ENCODE data around the gene SERPINA12. TPM values are rescaled to one million over a fixed set of nuclear protein-coding genes. Genes with fewer than 3 reads are reported as not detected.

The SERPINA12 gene
- total RNA-seq, 1 donor from 2014 or later = not detected

DNA sequence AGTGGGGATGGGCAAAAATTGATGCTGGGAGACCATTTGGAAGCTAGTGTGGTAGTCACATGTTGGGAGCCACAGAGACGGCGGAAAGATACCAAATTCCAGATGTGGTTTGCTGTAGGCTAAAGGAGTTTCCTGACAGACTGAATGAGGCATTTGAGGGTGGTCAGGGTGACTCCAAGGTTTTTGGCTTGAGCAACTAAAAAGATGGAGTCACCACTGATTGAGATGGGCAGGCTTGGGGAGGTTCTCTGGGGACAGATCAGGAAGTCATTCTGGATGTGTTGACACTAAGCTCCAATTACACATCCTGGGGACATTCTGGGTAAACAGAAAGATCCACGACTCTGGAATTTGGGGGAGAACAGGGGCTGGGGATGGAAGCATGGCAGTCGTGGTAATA is 17.8 kb downstream of the SERPINA12 start:
- CTCF ChIA-PET = no interaction called here

DNA sequence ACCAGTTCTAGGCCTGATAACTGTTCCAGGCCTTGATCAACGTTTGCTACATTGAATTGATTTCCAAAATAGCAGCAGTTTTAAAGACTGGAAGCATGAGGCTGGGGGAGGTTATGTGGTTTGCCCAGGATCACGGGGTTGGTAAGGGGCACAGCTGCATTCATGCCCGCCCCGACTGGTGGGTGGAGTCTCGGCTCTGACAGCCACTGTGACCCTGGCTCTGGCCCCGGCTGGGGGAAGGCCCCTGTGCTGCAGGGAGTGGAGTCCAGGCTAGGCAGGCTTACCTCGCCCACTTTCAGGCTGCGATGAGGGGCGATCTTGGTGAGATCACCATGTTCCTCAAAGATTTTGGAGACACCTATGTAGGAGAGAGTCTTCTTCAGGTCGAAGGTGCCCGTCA is 19.9 kb downstream of the SERPINA12 start:
- ATAC-seq (ENCODE audit: low read depth) (peak; percentile 18), DNase-seq (no peak)
- Mint-ChIP-seq H3K9me3 (no peaks in the 10 kb centered on the region), H3K27ac (no peak overlapping the region), H3K36me3 (ENCODE audit: low read depth) (no peaks in the 10 kb centered on the region), H3K4me1 (peaks cover 5% of the 10 kb centered on the region), H3K27me3 (peaks cover 11% of the 10 kb centered on the region), H3K4me3 (no peak overlapping the region)
- ChIA-PET CTCF (no interaction called here), POLR2A (no interaction called here)
- intact Hi-C loops (cut with micrococcal nuclease) = loop anchor here (10.0 kb wide), 1 partner anchor 135 kb away; no protein-coding TSS in a partner anchor
- TF ChIP-seq, protein P1, sequence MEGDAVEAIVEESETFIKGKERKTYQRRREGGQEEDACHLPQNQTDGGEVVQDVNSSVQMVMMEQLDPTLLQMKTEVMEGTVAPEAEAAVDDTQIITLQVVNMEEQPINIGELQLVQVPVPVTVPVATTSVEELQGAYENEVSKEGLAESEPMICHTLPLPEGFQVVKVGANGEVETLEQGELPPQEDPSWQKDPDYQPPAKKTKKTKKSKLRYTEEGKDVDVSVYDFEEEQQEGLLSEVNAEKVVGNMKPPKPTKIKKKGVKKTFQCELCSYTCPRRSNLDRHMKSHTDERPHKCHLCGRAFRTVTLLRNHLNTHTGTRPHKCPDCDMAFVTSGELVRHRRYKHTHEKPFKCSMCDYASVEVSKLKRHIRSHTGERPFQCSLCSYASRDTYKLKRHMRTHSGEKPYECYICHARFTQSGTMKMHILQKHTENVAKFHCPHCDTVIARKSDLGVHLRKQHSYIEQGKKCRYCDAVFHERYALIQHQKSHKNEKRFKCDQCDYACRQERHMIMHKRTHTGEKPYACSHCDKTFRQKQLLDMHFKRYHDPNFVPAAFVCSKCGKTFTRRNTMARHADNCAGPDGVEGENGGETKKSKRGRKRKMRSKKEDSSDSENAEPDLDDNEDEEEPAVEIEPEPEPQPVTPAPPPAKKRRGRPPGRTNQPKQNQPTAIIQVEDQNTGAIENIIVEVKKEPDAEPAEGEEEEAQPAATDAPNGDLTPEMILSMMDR (IDR thresholded peaks at IDR 0.05) = no peak

More for the DNA sequence above, 17.8 kb downstream of the SERPINA12 start:
- no peaks in the 10 kb centered on the region for H3K4me1 Mint-ChIP-seq
- intact Hi-C loops (cut with micrococcal nuclease) = no loop called here
- H3K27me3 Mint-ChIP-seq = peaks cover 7% of the 10 kb centered on the region
- DNase-seq = no peak
- H3K9me3 Mint-ChIP-seq = no peaks in the 10 kb centered on the region
- no peak overlapping the region for H3K27ac Mint-ChIP-seq
- TF ChIP-seq, protein P1 (IDR thresholded peaks at IDR 0.05) = no peak
- no peaks in the 10 kb centered on the region for H3K36me3 Mint-ChIP-seq (ENCODE audit: low read depth)
- no peak overlapping the region for H3K4me3 Mint-ChIP-seq
- POLR2A ChIA-PET = interaction anchor here (0.6 kb wide), 1 partner anchor 455 kb away, joined by 4 read pairs; no protein-coding TSS in a partner anchor
- no peak for ATAC-seq (ENCODE audit: low read depth)

DNA sequence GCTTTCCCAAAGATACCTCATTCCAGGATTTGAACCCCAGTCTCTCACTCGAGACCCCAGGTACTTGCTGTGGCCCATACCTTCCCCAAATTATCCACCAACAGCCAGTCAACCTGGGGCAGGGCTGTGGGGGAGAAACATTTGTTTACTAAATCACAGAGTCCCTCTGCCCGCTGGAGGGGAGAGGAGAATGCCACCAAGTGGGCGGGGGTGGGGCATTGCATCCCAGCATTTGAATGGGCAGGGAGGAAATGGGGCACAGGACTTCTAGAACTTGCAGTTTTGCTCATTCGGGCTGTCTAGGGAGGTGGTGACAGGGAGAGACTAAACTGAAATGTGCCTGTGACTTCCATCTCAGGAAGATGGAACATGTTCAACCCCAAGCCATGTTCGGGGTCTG is 22.4 kb downstream of the SERPINA12 start:
- ATAC-seq (ENCODE audit: low read depth) (no peak), DNase-seq (no peak)
- H3K9me3 Mint-ChIP-seq = no peaks in the 10 kb centered on the region
- CTCF ChIA-PET = interaction anchor here (0.5 to 4.8 kb wide), 17 partner anchors 8 to 450 kb away, joined by 3 to 72 read pairs (median 4); no protein-coding TSS in a partner anchor
- intact Hi-C loops (cut with micrococcal nuclease) = loop anchor here (1.0 to 10.0 kb wide), 5 partner anchors 53 to 450 kb away; no protein-coding TSS in a partner anchor
- H3K27ac Mint-ChIP-seq = no peak overlapping the region
- H3K27me3 Mint-ChIP-seq = peaks cover 18% of the 10 kb centered on the region
- TF ChIP-seq, protein P1 (IDR thresholded peaks at IDR 0.05) = no peak
- H3K36me3 Mint-ChIP-seq (ENCODE audit: low read depth) = no peaks in the 10 kb centered on the region
- H3K4me1 Mint-ChIP-seq = peaks cover 28% of the 10 kb centered on the region
- POLR2A ChIA-PET = no interaction called here
- no peak overlapping the region for H3K4me3 Mint-ChIP-seq

DNA sequence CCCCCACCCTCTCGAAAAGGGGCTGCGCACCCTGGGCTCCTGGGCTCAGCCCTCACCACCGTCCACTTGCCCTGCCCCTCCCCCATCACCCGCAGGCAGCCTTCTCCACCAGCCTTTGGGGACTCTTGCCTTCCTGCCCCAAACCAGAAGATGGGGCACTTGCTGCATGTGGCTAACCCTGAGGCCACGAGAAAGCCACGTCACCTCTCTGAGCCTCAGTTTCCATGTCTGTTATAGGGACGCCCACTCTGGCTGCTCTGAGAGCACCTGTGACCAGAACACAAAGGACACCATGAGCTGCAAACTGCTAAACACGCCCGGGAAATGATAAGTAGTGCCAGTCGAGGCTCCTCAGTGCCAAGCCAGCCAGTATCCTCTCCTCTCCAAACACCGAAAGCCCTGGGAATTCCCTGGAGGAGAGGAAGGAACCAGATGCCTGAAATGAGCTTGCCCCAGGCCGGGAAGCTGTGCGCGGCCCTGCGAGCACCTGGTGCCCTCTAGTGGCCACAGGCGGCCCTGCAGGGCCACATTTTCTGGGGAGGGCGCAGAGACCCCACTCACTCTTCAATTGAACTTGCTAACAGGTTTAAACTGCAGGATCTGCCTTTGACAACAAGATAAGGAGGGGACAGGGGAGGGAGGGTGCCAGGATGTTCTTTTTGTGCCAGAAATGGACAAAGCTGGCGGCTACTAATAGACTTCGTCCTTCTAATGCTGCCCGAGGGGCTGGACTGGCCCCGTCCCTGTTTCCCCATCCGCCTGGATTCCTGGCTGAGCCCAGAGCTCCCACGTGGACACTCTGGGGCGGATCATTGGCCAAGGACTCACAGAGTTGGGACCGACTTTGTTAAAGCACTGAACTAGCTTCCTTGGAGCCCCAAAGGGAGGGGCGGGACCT is 23.1 kb downstream of the SERPINA12 start:
- TF ChIP-seq, protein P1 (IDR thresholded peaks at IDR 0.05) = peak; percentile 98
- DNase-seq (peak; percentile 50), ATAC-seq (ENCODE audit: low read depth) (peak; percentile 43)
- peaks cover 34% of the 10 kb centered on the region for H3K4me1 Mint-ChIP-seq
- peak overlapping the region; percentile 52 for H3K4me3 Mint-ChIP-seq
- CTCF ChIA-PET = interaction anchor here (0.5 to 4.8 kb wide), 21 partner anchors 9 to 450 kb away, joined by 3 to 72 read pairs (median 4); partner anchors contain the start of gene SERPINA9
- intact Hi-C loops (cut with micrococcal nuclease) = loop anchor here (1.0 to 10.0 kb wide), 5 partner anchors 52 to 449 kb away; no protein-coding TSS in a partner anchor
- no peak overlapping the region for H3K27ac Mint-ChIP-seq
- peaks cover 18% of the 10 kb centered on the region for H3K27me3 Mint-ChIP-seq
- POLR2A ChIA-PET = no interaction called here
- no peaks in the 10 kb centered on the region for H3K9me3 Mint-ChIP-seq
- no peaks in the 10 kb centered on the region for H3K36me3 Mint-ChIP-seq (ENCODE audit: low read depth)

DNA sequence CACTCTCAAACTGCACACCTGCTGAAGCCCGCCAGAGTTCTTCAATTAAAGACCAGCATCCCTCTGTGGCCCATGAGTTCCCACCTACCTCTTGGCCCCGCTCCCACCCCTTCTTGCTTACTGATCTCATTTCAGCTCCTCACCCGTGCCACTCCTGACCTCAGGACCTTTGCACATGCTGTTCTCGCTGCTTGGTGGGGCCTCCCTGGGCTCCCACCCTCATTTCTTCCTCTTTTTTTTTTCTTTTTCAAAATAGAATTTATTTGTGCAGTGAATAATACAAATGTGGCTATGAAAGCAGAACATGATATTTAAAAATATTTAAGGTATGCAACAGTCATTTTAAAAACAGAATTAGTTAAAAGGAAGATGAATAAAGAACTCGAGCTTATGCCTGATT is 24.8 kb downstream of the SERPINA12 start:
- ChIA-PET POLR2A (no interaction called here), CTCF (interaction anchor here (1.0 to 4.8 kb wide), 4 partner anchors 12 to 62 kb away, joined by 3 to 72 read pairs (median 19); no protein-coding TSS in a partner anchor)
- peaks cover 34% of the 10 kb centered on the region for H3K4me1 Mint-ChIP-seq
- intact Hi-C loops (cut with micrococcal nuclease) = loop anchor here (10.0 kb wide), 1 partner anchor 130 kb away; no protein-coding TSS in a partner anchor
- peaks cover 18% of the 10 kb centered on the region for H3K27me3 Mint-ChIP-seq
- H3K36me3 Mint-ChIP-seq (ENCODE audit: low read depth) = no peaks in the 10 kb centered on the region
- H3K4me3 Mint-ChIP-seq = no peak overlapping the region
- DNase-seq = no peak
- no peak for ATAC-seq (ENCODE audit: low read depth)
- H3K9me3 Mint-ChIP-seq = no peaks in the 10 kb centered on the region
- H3K27ac Mint-ChIP-seq = no peak overlapping the region
- TF ChIP-seq, protein P1 (IDR thresholded peaks at IDR 0.05) = no peak
